H7 (cell line): ENCODE data around the gene RELL2. TPM values are rescaled to one million over a fixed set of nuclear protein-coding genes. Genes with fewer than 3 reads are reported as not detected.

ENCODE experiments used
- DNase-seq: peaks from one replicate; pipeline ENCODE4 v3.0.0; 2012
- H3K27me3 ChIP-seq: 2 replicates; pipeline ENCODE4 v1.6.0; 2011; ENCODE audit warnings: mild to moderate bottlenecking, low read length; ENCODE audit not compliant: control insufficient read depth, insufficient read depth
- H3K36me3 ChIP-seq: replicated peaks from 2 replicates; pipeline ENCODE4 v1.5.1; 2011; ENCODE audit warnings: low read length; ENCODE audit not compliant: control insufficient read depth, insufficient read depth
- H3K4me3 ChIP-seq: 2 replicates; pipeline ENCODE4 v1.5.1; 2011; ENCODE audit warnings: low read depth, mild to moderate bottlenecking, control low read depth, low read length, moderate library complexity; ENCODE audit not compliant: insufficient read depth
- total RNA-seq: library from RNA; depleted of rRNA; stranded (reverse); fragments of >200 nt; shearing (Covaris generic); gene quantifications from 2 replicates; pipeline ENCODE4 v1.2.3, GENCODE V29; 2014

Gene RELL2
- total RNA-seq, 1 experiment from 2014 or later = 7.4 TPM

GRCh38 chr5:141611289-141611688, 25.5 kb upstream of the RELL2 start:
- DNase-seq = no peak
- Histone ChIP-seq H3K4me3 (no peak overlapping the region), H3K36me3 (no peaks in the 10 kb centered on the region; the same call in none of the 2 replicates), H3K27me3 (no peaks in the 10 kb centered on the region)

DNA sequence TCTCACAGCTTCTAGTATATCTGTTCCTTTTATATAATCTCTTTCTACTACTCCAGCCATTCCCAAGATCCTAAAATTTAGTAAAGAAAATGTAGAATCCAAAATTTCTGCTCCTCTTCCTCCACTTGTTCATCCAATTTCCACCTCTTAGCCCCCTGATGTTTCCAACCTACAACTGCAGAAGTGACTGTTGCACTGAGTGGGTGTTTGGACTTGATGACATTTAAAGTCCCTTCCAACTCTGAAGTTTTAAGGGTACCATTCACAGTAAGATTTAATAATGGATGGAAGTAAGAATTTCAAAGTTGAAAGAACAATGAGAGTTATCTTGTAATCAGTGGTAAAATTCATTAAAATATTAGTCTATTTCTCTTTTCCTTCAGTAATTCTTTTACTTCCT, 23.5 kb upstream of the RELL2 start:
- Histone ChIP-seq H3K36me3 (no peaks in the 10 kb centered on the region; the same call in none of the 2 replicates), H3K4me3 (no peak overlapping the region), H3K27me3 (no peaks in the 10 kb centered on the region)
- no peak for DNase-seq

DNA sequence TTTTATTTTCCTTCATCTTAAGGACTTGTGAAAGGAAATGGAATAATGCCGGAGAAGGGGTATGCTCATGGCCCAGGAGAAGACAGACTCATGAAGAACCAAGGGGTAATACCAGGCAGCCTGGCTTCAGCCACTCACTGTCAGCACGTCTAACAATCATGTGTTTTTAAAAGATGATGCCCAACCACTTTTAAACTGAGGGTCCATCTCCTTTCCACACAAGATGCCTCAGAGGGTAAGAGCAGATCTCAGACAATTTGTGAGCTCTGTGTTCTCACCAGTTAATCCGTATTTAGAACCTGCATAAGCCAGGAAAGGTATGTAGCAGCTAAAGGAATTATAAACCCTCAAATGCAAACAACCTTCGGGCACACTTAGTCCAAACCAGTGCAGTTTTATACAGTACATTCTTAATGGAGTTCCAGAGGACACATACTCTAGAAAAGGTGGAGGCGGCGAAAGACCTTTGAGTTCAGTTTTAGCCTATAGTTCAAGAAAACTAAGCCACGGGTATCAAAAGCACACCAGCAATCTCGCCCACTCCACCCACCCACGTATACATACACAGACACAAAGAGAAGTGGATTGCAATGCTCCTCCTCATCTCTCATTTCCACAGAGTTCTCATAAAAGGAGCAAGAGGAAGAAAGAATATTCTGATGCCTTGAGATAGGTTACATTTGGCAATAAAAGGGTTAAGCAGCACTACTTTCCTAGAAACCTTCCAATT, 20.6 kb upstream of the RELL2 start:
- Histone ChIP-seq H3K4me3 (no peak overlapping the region), H3K36me3 (peaks cover 3% of the 10 kb centered on the region), H3K27me3 (no peaks in the 10 kb centered on the region)
- no peak for DNase-seq

- no peak for DNase-seq
- H3K27me3 ChIP-seq = no peaks in the 10 kb centered on the region
- no peak overlapping the region for H3K4me3 ChIP-seq
- H3K36me3 ChIP-seq = peaks cover 8% of the 10 kb centered on the region
These were observed 19.7 kb upstream of the RELL2 start for GRCh38 chr5:141617128-141617527.

GRCh38 chr5:141617682-141618029, 19.1 kb upstream of the RELL2 start:
- peaks cover 8% of the 10 kb centered on the region for H3K36me3 ChIP-seq
- H3K27me3 ChIP-seq = no peaks in the 10 kb centered on the region
- DNase-seq = no peak
- H3K4me3 ChIP-seq = peak overlapping the region; percentile 89

- peak; percentile 72 for DNase-seq
- Histone ChIP-seq H3K27me3 (no peaks in the 10 kb centered on the region), H3K4me3 (peak overlapping the region; percentile 89), H3K36me3 (peaks cover 8% of the 10 kb centered on the region)
These were observed 18.6 kb upstream of the RELL2 start for GRCh38 chr5:141618030-141618803.

DNA sequence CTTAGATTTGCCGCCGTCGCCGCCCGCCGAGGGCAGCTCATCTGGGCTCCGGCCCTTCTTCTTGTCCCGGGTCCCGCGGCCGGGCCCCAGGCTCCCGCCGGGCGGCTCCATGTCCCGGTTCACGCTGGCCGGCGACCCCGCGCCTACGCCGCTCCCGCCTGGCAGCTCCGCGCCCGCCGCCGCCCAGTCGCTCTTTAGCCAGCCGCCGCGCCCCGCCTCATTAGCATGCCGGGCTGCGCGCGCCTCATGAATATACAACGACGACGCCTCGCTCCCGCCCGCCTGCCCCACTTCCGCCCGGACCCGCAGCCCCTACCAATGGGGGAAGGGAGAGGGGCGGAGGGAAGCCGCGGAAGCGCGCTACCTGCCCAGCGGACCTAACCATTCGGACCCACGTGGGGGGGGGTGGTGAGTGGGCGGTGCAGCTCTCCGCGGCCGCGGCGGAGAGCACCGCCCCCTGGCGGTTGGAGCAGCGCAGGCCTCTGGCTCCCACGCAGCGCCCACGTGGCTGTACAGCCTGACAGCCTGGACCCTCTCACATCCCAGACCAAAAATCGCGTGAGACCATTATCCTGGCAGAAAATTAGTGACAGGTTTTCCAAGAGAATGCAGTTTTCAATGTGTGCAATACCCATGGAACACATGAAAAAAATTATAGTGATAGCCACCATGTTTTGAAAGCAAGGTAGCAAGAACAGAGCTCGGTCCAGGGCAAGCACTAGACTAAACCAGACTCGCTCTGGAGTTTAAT, 17.8 kb upstream of the RELL2 start, which contains the start of gene DIAPH1:
DIAPH1 (minus strand) TSS at position 197 of the 751 bp plus-strand sequence; CDS start at position 111, 86 bp downstream.
- H3K4me3 ChIP-seq = peak within 1 kb of the TSS; percentile 89
- H3K36me3 ChIP-seq = peaks cover 10% of the 10 kb centered on the region
- H3K27me3 ChIP-seq = no peaks in the 10 kb centered on the region
- peak; percentile 97 for DNase-seq

DNA sequence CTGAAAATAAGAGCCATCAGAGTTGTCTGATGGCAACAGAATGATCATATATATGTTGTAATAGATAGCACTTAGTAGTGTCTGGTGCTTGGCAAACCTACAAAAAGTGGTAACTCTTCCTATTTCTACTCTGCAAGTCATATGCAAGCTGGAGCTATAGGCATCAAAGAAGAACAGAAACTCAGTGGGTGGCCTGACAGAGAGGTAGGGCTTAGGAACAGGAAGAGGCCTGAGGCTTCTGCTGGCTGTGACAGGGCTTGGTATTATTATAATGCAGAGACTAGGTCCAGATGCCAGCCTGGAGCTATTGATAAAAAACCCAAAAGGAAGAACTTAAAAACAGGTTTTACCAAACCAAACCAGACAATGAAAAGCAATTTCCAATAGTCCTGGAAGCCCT, 13.6 kb upstream of the RELL2 start:
- DNase-seq = no peak
- H3K27me3 ChIP-seq = no peaks in the 10 kb centered on the region
- H3K4me3 ChIP-seq = no peak overlapping the region
- H3K36me3 ChIP-seq = peaks cover 27% of the 10 kb centered on the region

DNA sequence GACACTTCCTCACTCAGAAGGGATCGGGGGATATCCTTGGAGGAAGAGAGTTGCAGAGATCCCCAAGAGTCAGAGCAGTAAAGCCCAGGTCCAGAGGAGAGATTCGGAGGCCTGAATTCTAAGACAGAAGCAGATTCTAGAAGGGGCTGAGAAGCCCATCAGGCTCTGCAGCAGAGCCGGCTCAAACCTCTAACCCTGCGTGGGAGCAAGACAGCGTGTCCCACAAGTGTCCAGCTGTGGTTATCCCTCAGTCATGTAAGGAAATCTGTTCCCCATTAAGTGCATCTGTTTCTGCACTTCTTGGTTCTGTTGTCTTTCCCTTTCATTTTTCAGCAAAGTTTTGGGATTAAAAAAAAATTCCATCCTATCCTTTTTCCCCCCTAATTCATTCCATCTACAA, 13.2 kb upstream of the RELL2 start:
- no peak overlapping the region for H3K4me3 ChIP-seq
- no peaks in the 10 kb centered on the region for H3K27me3 ChIP-seq
- no peak for DNase-seq
- H3K36me3 ChIP-seq = peaks cover 32% of the 10 kb centered on the region

- Histone ChIP-seq H3K36me3 (peaks cover 28% of the 10 kb centered on the region), H3K4me3 (no peak overlapping the region), H3K27me3 (no peaks in the 10 kb centered on the region)
- no peak for DNase-seq
These were observed 8.5 kb upstream of the RELL2 start for GRCh38 chr5:141628175-141628788.

GRCh38 chr5:141630570-141631140, 6.1 kb upstream of the RELL2 start:
- H3K27me3 ChIP-seq = no peaks in the 10 kb centered on the region
- no peak overlapping the region for H3K4me3 ChIP-seq
- peaks cover 19% of the 10 kb centered on the region for H3K36me3 ChIP-seq
- no peak for DNase-seq

DNA sequence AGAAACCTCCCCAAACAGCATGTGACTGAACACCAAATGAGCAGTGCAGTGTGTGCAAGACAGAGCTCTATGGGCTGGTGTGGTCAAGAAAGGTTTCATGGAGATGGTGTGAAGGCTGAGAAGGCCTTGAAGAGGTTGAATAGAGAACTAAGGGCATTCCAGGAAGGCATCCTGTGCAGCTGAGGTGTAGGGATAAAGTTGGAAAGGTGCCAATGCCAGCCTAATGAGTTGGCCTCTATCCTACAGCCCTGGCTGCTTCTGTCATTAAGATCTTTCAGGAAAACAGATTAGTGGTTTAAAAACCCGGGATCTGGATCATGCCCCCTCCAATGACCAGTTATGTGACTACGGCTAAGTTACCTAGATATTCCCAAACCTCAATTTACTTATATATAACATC, 4.1 kb upstream of the RELL2 start:
- peaks cover 2% of the 10 kb centered on the region; the same call in 1 of the 2 replicates for H3K27me3 ChIP-seq
- peaks cover 13% of the 10 kb centered on the region for H3K36me3 ChIP-seq
- DNase-seq = no peak
- no peak overlapping the region for H3K4me3 ChIP-seq

DNA sequence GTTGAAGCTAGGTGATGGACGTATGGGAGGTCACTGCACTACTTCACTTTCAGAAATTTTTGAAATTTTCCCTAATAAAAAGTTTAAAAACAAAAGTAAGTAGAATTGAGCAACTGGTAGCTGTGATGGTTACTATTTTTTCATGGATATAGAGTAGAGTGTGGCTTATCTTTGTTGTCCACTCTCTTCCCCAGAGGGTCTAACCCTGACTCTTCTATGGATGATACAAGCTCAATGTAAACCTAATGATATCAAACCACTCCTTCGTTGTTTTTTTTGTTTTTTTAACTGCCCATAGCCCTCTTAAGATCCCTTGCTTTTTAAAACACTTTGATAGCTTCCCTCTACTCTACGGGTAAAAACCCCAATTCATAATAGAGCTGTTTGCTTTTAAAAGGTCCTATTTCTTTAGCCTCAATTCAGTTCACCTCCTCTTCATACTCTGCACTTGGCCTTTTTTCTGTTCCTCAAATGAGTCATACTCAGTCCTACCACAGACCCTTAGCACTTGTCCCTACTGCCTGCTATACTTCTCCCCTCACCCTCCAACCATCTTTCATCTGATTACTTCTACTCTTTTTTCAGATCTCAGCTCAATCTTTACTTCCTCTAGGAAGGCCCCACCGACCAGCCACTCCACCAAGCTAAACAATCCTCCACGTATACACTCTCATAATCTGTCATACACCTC, 2.8 kb upstream of the RELL2 start:
- Histone ChIP-seq H3K27me3 (peaks cover 6% of the 10 kb centered on the region), H3K36me3 (peaks cover 3% of the 10 kb centered on the region), H3K4me3 (no peak overlapping the region)
- no peak for DNase-seq
